BJ (cell line): Measurements from ENCODE around the gene ANKRD10. TPM values are rescaled to one million over a fixed set of nuclear protein-coding genes. Genes with fewer than 3 reads are reported as not detected.

Experiments
- CTCF ChIA-PET: fragments of 350-600 bp; formaldehyde crosslinking; extraction: SDS; loops from one replicate; lab custom pipeline; 2021; ENCODE audit warnings: antibody characterized with exemption, inconsistent platforms; lab: Yijun Ruan, JAX
- POLR2A ChIA-PET: fragments of 300-600 bp; sonication (Branson Sonifier 250); formaldehyde crosslinking; extraction: SDS; loops from one replicate; lab custom pipeline; 2021; ENCODE audit warnings: antibody characterized with exemption; lab: Charles Lee
- DNase-seq: peaks from one replicate; pipeline ENCODE4 v3.0.0-alpha.2; 2011; ENCODE audit warnings: low read depth
- H3K27me3 ChIP-seq: 2 replicates; pipeline ENCODE4 v1.6.0; 2011; ENCODE audit warnings: low read length; ENCODE audit not compliant: control insufficient read depth, insufficient read depth
- H3K36me3 ChIP-seq: 2 replicates; pipeline ENCODE4 v1.5.1; 2011; ENCODE audit warnings: low read length; ENCODE audit not compliant: control insufficient read depth, insufficient read depth
- H3K4me3 ChIP-seq: 2 replicates; pipeline ENCODE4 v1.5.1; 2011; ENCODE audit warnings: low read depth, mild to moderate bottlenecking, control low read depth, low read length
- polyA plus RNA-seq: library from polyadenylated mRNA; depleted of rRNA; stranded (reverse); fragments of >200 nt; gene quantifications from 2 replicates; pipeline ENCODE4 v1.2.3, GENCODE V29; 2011
- TF ChIP-seq, protein P1 (sequence below): IDR thresholded peaks from 2 replicates; pipeline ENCODE4 v1.5.1; 2011; ENCODE audit warnings: low read depth, mild to moderate bottlenecking, control low read depth, inconsistent platforms, low read length, moderate library complexity; ENCODE audit not compliant: insufficient read depth

The ANKRD10 gene
- polyA plus RNA-seq, 1 experiment: 43.5 TPM

DNA sequence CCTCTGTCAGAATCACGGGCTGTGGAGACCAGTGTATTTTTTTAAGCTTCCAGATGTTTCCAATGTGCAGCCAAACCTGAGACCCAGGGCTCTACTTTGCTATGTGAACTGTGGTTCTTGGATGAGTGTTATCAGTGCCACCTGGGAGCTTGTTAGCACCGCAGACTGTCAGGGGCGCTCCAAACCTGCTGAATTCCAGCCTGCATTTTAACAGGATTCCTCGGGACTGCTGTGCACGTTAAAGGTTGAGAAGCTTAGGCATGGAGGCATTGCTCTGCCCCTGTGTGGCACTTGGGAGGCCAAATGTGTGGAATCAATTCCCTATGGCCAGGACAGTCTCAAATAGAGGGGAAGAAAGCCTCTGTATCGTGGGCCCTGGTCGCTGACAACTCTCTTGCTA lies 80.3 kb downstream of the ANKRD10 start:
- Histone ChIP-seq H3K27me3 (peaks cover 7% of the 10 kb centered on the region; the same call in 1 of the 2 replicates), H3K4me3 (no peak overlapping the region), H3K36me3 (no peaks in the 10 kb centered on the region)
- POLR2A ChIA-PET: no interaction called here
- CTCF ChIA-PET: interaction anchor here (1.0 kb wide), 1 partner anchor 16 kb away, joined by 3 read pairs; no protein-coding TSS in a partner anchor
- no peak for DNase-seq
- TF ChIP-seq, protein P1, sequence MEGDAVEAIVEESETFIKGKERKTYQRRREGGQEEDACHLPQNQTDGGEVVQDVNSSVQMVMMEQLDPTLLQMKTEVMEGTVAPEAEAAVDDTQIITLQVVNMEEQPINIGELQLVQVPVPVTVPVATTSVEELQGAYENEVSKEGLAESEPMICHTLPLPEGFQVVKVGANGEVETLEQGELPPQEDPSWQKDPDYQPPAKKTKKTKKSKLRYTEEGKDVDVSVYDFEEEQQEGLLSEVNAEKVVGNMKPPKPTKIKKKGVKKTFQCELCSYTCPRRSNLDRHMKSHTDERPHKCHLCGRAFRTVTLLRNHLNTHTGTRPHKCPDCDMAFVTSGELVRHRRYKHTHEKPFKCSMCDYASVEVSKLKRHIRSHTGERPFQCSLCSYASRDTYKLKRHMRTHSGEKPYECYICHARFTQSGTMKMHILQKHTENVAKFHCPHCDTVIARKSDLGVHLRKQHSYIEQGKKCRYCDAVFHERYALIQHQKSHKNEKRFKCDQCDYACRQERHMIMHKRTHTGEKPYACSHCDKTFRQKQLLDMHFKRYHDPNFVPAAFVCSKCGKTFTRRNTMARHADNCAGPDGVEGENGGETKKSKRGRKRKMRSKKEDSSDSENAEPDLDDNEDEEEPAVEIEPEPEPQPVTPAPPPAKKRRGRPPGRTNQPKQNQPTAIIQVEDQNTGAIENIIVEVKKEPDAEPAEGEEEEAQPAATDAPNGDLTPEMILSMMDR: no peak

DNA sequence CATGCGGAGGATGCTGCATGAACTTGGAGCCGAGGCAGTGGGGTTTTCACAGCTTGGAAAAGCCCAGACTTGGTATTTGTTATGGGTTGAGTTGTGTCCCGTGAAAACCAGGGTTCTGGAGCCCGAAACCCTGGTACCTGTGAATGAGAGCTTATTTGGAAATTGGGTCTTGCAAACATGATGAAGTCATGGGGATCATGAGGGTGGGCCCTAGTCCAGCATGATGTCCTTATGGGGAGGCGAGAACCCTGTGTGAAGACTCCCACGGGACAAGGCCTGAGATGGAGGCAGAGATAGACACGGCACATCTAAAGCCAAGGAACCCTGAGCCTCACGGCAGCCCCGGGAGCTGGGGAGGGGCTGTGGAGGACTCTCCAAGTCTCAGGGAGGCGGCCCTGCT lies 82.3 kb downstream of the ANKRD10 start:
- DNase-seq: no peak
- Histone ChIP-seq H3K4me3 (no peak overlapping the region), H3K36me3 (no peaks in the 10 kb centered on the region), H3K27me3 (peaks cover 10% of the 10 kb centered on the region)
- ChIA-PET POLR2A (no interaction called here), CTCF (interaction anchor here (0.7 kb wide), 1 partner anchor 12 kb away, joined by 3 read pairs; no protein-coding TSS in a partner anchor)
- TF ChIP-seq, protein P1: no peak

DNA sequence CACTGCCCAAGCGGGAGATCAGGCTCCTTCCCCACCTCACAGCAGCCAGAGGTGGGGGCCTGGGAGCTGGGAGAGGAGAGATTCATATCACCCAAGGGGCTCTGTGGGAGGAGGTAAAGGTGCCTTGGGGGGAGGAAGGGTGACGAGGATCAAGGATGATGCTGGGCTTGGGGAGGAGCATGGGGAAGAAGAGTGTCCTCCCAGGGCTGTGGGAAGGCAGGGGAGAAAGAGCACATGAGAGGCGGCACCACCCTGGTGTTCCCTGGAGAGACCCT lies 82.7 kb downstream of the ANKRD10 start:
- ChIA-PET POLR2A (no interaction called here), CTCF (interaction anchor here (0.7 kb wide), 1 partner anchor 12 kb away, joined by 3 read pairs; no protein-coding TSS in a partner anchor)
- H3K36me3 ChIP-seq: no peaks in the 10 kb centered on the region
- TF ChIP-seq, protein P1: no peak
- peaks cover 10% of the 10 kb centered on the region for H3K27me3 ChIP-seq
- no peak overlapping the region for H3K4me3 ChIP-seq
- no peak for DNase-seq

DNA sequence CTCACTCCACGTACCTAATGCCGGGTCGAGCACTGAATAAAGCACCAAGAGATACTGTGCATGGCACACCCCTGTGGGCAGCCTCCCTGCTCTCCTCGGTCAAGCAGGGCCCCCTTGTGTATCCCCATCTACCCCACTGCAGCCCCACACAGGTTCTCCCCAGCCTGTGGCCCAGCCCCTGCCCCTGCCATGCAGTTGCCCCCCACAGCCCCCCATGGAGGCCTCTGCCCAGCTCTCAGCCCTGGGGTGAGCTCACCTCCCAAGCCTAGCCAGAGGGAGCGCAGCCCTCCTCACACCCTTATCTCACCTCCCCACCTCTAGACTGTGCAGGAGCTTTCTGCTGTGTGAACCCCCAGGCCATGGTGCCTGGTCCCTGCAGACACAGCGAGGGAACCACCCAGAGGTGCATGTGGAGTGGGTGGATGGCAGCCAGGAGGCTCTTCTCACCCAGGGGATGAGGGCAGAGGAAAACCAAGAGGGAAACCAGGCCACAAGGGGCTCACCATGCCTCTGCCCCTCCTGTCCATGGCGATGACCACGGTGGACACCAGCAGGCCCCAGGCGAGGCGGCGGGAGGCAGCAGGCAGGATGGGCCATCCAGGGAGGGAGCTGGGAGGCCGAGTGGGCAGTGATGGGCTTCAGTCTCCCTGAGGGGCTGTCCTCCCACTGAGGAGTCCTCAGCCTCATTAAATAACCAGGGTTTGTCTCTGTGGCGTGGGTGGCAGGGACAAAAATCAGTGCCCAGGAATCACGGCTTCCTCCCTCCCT lies 83.2 kb downstream of the ANKRD10 start:
- ChIA-PET POLR2A (no interaction called here), CTCF (no interaction called here)

DNA sequence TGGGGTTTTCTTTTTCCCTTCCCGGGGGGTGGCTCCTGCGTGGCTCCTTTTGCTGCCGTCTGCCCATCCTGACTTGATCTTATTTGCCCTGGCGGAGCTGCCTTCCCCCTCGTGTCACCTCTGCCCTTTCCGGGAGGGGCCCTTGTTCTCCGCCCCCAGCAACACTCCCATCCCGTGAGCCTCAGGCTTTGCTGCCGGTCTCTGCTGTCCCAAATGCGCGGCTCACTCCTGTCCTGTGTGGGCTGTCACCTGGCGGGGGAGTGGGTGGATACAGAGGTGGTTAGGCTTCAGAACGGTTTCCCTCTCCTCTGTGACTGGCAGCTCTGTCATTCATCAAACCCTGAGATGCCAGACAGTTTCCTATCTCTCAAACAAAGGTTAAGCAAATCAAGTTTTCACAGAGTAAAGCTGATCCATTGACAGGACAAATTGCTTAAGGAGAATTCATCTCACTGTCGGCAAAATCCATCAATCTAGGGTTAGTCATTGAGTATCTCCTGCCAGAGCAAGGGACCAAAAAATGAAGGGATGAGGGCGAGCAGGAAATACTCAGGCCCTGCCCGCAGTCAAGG lies 84.0 kb downstream of the ANKRD10 start:
- CTCF ChIA-PET: no interaction called here
- no peak overlapping the region for H3K4me3 ChIP-seq
- POLR2A ChIA-PET: no interaction called here
- TF ChIP-seq, protein P1: no peak
- H3K36me3 ChIP-seq: no peaks in the 10 kb centered on the region
- peaks cover 10% of the 10 kb centered on the region for H3K27me3 ChIP-seq
- no peak for DNase-seq

More for the DNA sequence above, 83.2 kb downstream of the ANKRD10 start:
- TF ChIP-seq, protein P1: no peak
- Histone ChIP-seq H3K27me3 (peaks cover 10% of the 10 kb centered on the region), H3K4me3 (no peak overlapping the region), H3K36me3 (no peaks in the 10 kb centered on the region)
- DNase-seq: no peak
